ENCODE measurements around the gene TSSK3. TPM values are rescaled to one million over a fixed set of nuclear protein-coding genes. Genes with fewer than 3 reads are reported as not detected.

TSSK3 gene
- total and polyA plus RNA-seq, 9 of the 15 experiments (the other 6 are each of a cell fraction or from before 2014, with no cell fraction given): 0.27 to 2.8 (median 1.9) TPM

DNA sequence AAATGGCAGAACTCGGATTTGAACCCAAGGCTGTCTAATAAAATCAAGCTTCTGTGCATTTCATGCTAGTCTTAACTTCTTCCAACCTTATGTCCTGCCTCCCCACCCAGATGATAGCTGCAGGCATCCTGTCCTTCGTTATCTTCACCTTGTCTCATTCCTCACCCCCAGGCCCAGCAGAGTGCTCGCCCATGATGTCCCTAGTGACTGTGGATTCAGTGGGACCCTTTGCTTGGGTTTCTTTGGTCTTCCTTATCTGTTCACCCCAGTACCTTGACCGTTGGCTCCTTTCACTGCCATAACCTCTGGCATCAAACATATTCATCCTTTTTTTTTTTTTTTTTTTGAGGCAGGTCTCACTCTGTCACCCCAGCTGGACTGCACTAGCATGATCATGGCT, 37.5 kb downstream of the TSSK3 start (continued):
- TF ChIP-seq CCAR2 (IDR thresholded peaks at IDR 0.05; ENCODE audit: low read depth, low read length) (no peak), ZNF589 (CRISPR knock-in tag; IDR thresholded peaks at IDR 0.05; ENCODE audit: low read depth) (no peak), TEAD1 (CRISPR knock-in tag; IDR thresholded peaks at IDR 0.05) (no peak), PPARD (CRISPR knock-in tag; IDR thresholded peaks at IDR 0.05) (no peak), RBM15 (IDR thresholded peaks at IDR 0.05; ENCODE audit: insufficient read depth, low read length) (no peak), NBN (IDR thresholded peaks at IDR 0.05; ENCODE audit: low read depth) (no peak), HMG20A (CRISPR knock-in tag; conservative IDR thresholded peaks at IDR 0.05) (no peak), ZNF766 (CRISPR knock-in tag; conservative IDR thresholded peaks at IDR 0.05) (no peak), BMI1 (IDR thresholded peaks at IDR 0.05; ENCODE audit: low read length) (no peak), ZNF436 (CRISPR knock-in tag; IDR thresholded peaks at IDR 0.05) (no peak), GABPB1 (CRISPR knock-in tag; IDR thresholded peaks at IDR 0.05) (no peak), SRSF9 (IDR thresholded peaks at IDR 0.05; ENCODE audit: borderline replicate concordance, low read depth, low read length) (no peak), RAD51 (IDR thresholded peaks at IDR 0.05; ENCODE audit: borderline replicate concordance, low read depth) (no peak), ZSCAN32 (CRISPR knock-in tag; IDR thresholded peaks at IDR 0.05) (no peak), GTF2E2 (tag; IDR thresholded peaks at IDR 0.05) (no peak), NCOA1 (IDR thresholded peaks at IDR 0.05; ENCODE audit: low read depth) (peak; percentile 35; the same call in 1 of the 2 replicates), SP2 (IDR thresholded peaks at IDR 0.05; ENCODE audit: extremely low read depth, low read depth, low read length, poor library complexity, severe bottlenecking) (no peak), HMG20B (CRISPR knock-in tag; IDR thresholded peaks at IDR 0.05) (no peak), CEBPZ (IDR thresholded peaks at IDR 0.05; ENCODE audit: borderline replicate concordance, low read depth, low read length) (no peak), BDP1 (IDR thresholded peaks at IDR 0.05; ENCODE audit: insufficient read depth, insufficient read length) (no peak), TCF7L2 (IDR thresholded peaks at IDR 0.05; ENCODE audit: low read depth, low read length) (no peak), TEAD4 (IDR thresholded peaks at IDR 0.05; ENCODE audit: low read length) (peak; percentile 38; the same call in 1 of the 2 replicates), TEAD4 (CRISPR knock-in tag; IDR thresholded peaks at IDR 0.05; ENCODE audit: borderline replicate concordance) (no peak), SP1 (CRISPR knock-in tag; IDR thresholded peaks at IDR 0.05) (no peak), FOXJ3 (CRISPR knock-in tag; IDR thresholded peaks at IDR 0.05) (no peak), ZNF134 (CRISPR knock-in tag; conservative IDR thresholded peaks at IDR 0.05) (no peak), IFI16 (CRISPR knock-in tag; IDR thresholded peaks at IDR 0.05) (no peak)
- TF ChIP-seq, protein P1, sequence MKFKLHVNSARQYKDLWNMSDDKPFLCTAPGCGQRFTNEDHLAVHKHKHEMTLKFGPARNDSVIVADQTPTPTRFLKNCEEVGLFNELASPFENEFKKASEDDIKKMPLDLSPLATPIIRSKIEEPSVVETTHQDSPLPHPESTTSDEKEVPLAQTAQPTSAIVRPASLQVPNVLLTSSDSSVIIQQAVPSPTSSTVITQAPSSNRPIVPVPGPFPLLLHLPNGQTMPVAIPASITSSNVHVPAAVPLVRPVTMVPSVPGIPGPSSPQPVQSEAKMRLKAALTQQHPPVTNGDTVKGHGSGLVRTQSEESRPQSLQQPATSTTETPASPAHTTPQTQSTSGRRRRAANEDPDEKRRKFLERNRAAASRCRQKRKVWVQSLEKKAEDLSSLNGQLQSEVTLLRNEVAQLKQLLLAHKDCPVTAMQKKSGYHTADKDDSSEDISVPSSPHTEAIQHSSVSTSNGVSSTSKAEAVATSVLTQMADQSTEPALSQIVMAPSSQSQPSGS (CRISPR knock-in tag; IDR thresholded peaks at IDR 0.05): no peak
